WTC11 (cell line): ENCODE results near the gene TBRG1. TPM values are rescaled to one million over a fixed set of nuclear protein-coding genes. Genes with fewer than 3 reads are reported as not detected.

ENCODE experiments used
- ATAC-seq: fragments of 200-7000 bp; cut with Tn5 transposase; 2 replicates; pipeline ENCODE4 v1.10.0; 2021; ENCODE audit warnings: mild to moderate bottlenecking, moderate library complexity
- CTCF ChIA-PET: fragments of 300-600 bp; sonication (Branson Sonifier 250); formaldehyde crosslinking; loops from one replicate; lab custom pipeline; 2021; ENCODE audit warnings: antibody characterized with exemption; lab: Charles Lee
- POLR2A ChIA-PET: fragments of 350-600 bp; sonication (Branson Sonifier 250); formaldehyde crosslinking; loops from one replicate; lab custom pipeline; 2021; ENCODE audit warnings: antibody characterized with exemption; lab: Charles Lee
- DNase-seq: peaks from one replicate; pipeline ENCODE4 v3.0.0; 2021; ENCODE audit warnings: low spot score
- H3K27ac Mint-ChIP-seq: 2 replicates; pipeline ENCODE4 v1.8.0; 2021; ENCODE audit warnings: mixed read lengths
- H3K27me3 Mint-ChIP-seq: 2 replicates; pipeline ENCODE4 v1.8.0; 2021; ENCODE audit warnings: low read depth, mild to moderate bottlenecking, moderate library complexity, mixed read lengths
- H3K36me3 Mint-ChIP-seq: 2 replicates; pipeline ENCODE4 v1.8.0; 2021; ENCODE audit warnings: mixed read lengths
- H3K4me1 Mint-ChIP-seq: 2 replicates; pipeline ENCODE4 v1.8.0; 2022; ENCODE audit warnings: mixed read lengths
- H3K4me3 Mint-ChIP-seq: 2 replicates; pipeline ENCODE4 v1.8.0; 2021; ENCODE audit warnings: mild to moderate bottlenecking, moderate library complexity, mixed read lengths
- H3K9me3 Mint-ChIP-seq: 2 replicates; pipeline ENCODE4 v1.8.0; 2021; ENCODE audit warnings: mixed read lengths
- ATF1 ChIP-seq: sonication (generic); formaldehyde crosslinking; IDR thresholded peaks from 2 replicates; pipeline ENCODE4 v1.8.1; 2023; ENCODE audit warnings: mild to moderate bottlenecking, moderate library complexity, missing genetic modification reagents
- CREM ChIP-seq: sonication (generic); formaldehyde crosslinking; IDR thresholded peaks from 2 replicates; pipeline ENCODE4 v1.8.1; 2022; ENCODE audit warnings: mild to moderate bottlenecking, missing genetic modification reagents, moderate library complexity
- EMX1 ChIP-seq: fragments of 250-450 bp; sonication (Bioruptor Pico); IDR thresholded peaks from 2 replicates; pipeline ENCODE4 v1.8.0; 2021; ENCODE audit warnings: mild to moderate bottlenecking
- FOXP1 ChIP-seq: sonication (generic); formaldehyde crosslinking; IDR thresholded peaks from 2 replicates; pipeline ENCODE4 v1.8.0; 2022; ENCODE audit warnings: missing genetic modification reagents, mild to moderate bottlenecking, moderate library complexity, borderline replicate concordance
- HMGA2 ChIP-seq: fragments of 250-450 bp; sonication (Bioruptor Pico); IDR thresholded peaks from 2 replicates; pipeline ENCODE4 v1.4.0; 2021; ENCODE audit warnings: mild to moderate bottlenecking, moderate library complexity
- SMAD3 ChIP-seq: sonication (generic); formaldehyde crosslinking; IDR thresholded peaks from 2 replicates; pipeline ENCODE4 v1.8.0; 2022; ENCODE audit warnings: missing genetic modification reagents, mild to moderate bottlenecking, borderline replicate concordance
- ZNF671 ChIP-seq: fragments of 250-450 bp; sonication (Bioruptor Pico); IDR thresholded peaks from 2 replicates; pipeline ENCODE4 v1.8.0; 2021; ENCODE audit warnings: mild to moderate bottlenecking
- total RNA-seq: library from RNA; stranded (reverse); gene quantifications from 3 replicates; pipeline ENCODE4 v1.2.3, GENCODE V29; 2021
- TF ChIP-seq, protein P1 (sequence below): sonication (generic); formaldehyde crosslinking; conservative IDR thresholded peaks from 2 replicates; pipeline ENCODE4 v1.8.1; 2023; ENCODE audit warnings: mild to moderate bottlenecking, low read depth, missing genetic modification reagents, moderate library complexity
- TF ChIP-seq, protein P2 (sequence below): sonication (generic); formaldehyde crosslinking; IDR thresholded peaks from 2 replicates; pipeline ENCODE4 v1.8.0; 2022; ENCODE audit warnings: mild to moderate bottlenecking, missing genetic modification reagents
- TF ChIP-seq, protein P3 (sequence below): sonication (generic); formaldehyde crosslinking; IDR thresholded peaks from 2 replicates; pipeline ENCODE4 v1.8.1; 2022; ENCODE audit warnings: low read depth, missing genetic modification reagents, borderline replicate concordance
- TF ChIP-seq, protein P4 (sequence below): sonication (generic); formaldehyde crosslinking; IDR thresholded peaks from 2 replicates; pipeline ENCODE4 v1.8.1; 2022; ENCODE audit warnings: mild to moderate bottlenecking, moderate library complexity, missing genetic modification reagents
- TF ChIP-seq, protein P5 (sequence below): fragments of 250-450 bp; sonication (Bioruptor Pico); IDR thresholded peaks from 2 replicates; pipeline ENCODE4 v1.9.0; 2021; ENCODE audit warnings: mild to moderate bottlenecking
- TF ChIP-seq, protein P6 (sequence below): sonication (generic); formaldehyde crosslinking; IDR thresholded peaks from 2 replicates; pipeline ENCODE4 v1.8.1; 2023; ENCODE audit warnings: mild to moderate bottlenecking, moderate library complexity, missing genetic modification reagents
- TF ChIP-seq, protein P7 (sequence below): sonication (generic); formaldehyde crosslinking; IDR thresholded peaks from 2 replicates; pipeline ENCODE4 v1.8.1; 2022; ENCODE audit warnings: mild to moderate bottlenecking, missing genetic modification reagents, moderate library complexity, borderline replicate concordance

TBRG1 gene
- total RNA-seq, 1 experiment from 2014 or later: 30.0 TPM

DNA sequence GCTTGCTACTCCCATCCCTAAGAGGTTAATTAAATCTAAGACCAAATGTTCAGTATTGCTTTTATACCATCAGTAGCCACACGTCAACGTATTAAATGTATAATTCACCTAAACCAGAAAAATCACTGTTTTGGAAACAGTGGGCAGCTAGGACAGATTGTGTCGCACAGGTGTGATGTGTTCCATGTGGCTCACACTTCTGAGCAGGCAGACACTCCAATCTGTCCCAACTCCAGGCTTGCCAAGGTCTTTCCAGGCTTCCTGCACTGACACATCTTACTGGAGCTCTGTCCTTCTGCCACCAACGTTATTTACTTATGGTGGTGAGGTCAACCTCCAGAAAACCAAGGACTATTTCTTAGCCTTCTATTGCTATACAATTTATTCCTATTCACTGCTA is 39.4 kb downstream of the TBRG1 start (continued):
- TF ChIP-seq, protein P1, sequence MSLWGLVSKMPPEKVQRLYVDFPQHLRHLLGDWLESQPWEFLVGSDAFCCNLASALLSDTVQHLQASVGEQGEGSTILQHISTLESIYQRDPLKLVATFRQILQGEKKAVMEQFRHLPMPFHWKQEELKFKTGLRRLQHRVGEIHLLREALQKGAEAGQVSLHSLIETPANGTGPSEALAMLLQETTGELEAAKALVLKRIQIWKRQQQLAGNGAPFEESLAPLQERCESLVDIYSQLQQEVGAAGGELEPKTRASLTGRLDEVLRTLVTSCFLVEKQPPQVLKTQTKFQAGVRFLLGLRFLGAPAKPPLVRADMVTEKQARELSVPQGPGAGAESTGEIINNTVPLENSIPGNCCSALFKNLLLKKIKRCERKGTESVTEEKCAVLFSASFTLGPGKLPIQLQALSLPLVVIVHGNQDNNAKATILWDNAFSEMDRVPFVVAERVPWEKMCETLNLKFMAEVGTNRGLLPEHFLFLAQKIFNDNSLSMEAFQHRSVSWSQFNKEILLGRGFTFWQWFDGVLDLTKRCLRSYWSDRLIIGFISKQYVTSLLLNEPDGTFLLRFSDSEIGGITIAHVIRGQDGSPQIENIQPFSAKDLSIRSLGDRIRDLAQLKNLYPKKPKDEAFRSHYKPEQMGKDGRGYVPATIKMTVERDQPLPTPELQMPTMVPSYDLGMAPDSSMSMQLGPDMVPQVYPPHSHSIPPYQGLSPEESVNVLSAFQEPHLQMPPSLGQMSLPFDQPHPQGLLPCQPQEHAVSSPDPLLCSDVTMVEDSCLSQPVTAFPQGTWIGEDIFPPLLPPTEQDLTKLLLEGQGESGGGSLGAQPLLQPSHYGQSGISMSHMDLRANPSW (CRISPR knock-in tag): no peak
- no peak for TF ChIP-seq FOXP1 (CRISPR knock-in tag)

DNA sequence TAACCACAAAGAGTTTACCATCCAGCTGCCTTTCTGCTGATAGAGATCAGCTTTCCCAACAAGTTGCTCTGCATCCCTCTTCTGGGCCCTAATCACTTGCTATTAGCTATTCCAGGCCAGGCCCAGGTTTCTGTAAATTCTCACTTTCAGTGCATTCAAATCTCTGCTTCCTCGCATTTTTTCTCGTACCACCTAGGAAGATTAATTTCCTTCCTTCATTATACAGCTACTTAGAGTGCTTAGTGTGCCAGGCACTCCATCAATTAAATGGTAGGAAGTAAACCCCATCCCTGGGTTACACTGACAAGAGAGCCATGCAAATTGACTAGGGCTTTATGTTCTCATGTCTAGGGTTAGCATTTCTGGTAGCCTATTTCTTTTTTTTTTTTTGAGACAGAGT is 41.2 kb downstream of the TBRG1 start:
- Mint-ChIP-seq H3K4me3 (no peak overlapping the region), H3K9me3 (no peaks in the 10 kb centered on the region), H3K27ac (no peak overlapping the region), H3K27me3 (no peaks in the 10 kb centered on the region), H3K4me1 (no peaks in the 10 kb centered on the region), H3K36me3 (no peaks in the 10 kb centered on the region)
- TF ChIP-seq, protein P2, sequence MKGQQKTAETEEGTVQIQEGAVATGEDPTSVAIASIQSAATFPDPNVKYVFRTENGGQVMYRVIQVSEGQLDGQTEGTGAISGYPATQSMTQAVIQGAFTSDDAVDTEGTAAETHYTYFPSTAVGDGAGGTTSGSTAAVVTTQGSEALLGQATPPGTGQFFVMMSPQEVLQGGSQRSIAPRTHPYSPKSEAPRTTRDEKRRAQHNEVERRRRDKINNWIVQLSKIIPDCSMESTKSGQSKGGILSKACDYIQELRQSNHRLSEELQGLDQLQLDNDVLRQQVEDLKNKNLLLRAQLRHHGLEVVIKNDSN (CRISPR knock-in tag): no peak
- no peak for TF ChIP-seq ZNF671 (CRISPR knock-in tag)
- DNase-seq (no peak), ATAC-seq (no peak)
- ChIA-PET POLR2A (interaction anchor here (0.6 kb wide), 1 partner anchor 10 kb away, joined by 4 read pairs; the partner anchor contains the start of gene SPA17), CTCF (interaction anchor here (0.8 to 2.1 kb wide), 7 partner anchors 20 to 205 kb away, joined by 3 to 9 read pairs (median 3); partner anchors contain the start of gene ESAM)

DNA sequence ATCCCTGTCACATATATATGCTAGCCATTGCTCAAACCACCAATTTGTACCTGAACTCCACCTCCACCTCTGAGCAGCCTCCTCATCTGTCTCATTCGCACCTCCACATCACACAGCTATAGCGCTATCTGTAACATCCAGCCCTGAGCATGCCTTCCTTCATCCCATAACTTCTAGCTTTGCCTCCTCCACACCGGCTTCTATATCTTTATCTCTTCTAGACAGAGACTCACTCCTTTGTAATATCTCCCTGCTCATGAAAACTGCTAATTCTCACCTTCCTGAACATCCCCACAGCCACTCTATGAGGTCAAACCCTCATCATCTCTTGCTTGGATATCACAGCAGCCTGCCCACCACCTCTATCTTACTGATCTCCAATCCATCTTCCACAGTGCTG is 44.9 kb downstream of the TBRG1 start:
- DNase-seq: no peak
- no peak for ATAC-seq
- ChIA-PET POLR2A (no interaction called here), CTCF (interaction anchor here (1.4 kb wide), 1 partner anchor 95 kb away, joined by 3 read pairs; no protein-coding TSS in a partner anchor)
- H3K36me3 Mint-ChIP-seq: no peaks in the 10 kb centered on the region
- H3K27ac Mint-ChIP-seq: no peak overlapping the region
- no peaks in the 10 kb centered on the region for H3K9me3 Mint-ChIP-seq
- TF ChIP-seq, protein P3, sequence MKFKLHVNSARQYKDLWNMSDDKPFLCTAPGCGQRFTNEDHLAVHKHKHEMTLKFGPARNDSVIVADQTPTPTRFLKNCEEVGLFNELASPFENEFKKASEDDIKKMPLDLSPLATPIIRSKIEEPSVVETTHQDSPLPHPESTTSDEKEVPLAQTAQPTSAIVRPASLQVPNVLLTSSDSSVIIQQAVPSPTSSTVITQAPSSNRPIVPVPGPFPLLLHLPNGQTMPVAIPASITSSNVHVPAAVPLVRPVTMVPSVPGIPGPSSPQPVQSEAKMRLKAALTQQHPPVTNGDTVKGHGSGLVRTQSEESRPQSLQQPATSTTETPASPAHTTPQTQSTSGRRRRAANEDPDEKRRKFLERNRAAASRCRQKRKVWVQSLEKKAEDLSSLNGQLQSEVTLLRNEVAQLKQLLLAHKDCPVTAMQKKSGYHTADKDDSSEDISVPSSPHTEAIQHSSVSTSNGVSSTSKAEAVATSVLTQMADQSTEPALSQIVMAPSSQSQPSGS (CRISPR knock-in tag): no peak
- TF ChIP-seq, protein P4, sequence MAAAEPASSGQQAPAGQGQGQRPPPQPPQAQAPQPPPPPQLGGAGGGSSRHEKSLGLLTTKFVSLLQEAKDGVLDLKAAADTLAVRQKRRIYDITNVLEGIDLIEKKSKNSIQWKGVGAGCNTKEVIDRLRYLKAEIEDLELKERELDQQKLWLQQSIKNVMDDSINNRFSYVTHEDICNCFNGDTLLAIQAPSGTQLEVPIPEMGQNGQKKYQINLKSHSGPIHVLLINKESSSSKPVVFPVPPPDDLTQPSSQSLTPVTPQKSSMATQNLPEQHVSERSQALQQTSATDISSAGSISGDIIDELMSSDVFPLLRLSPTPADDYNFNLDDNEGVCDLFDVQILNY (CRISPR knock-in tag): no peak
- no peak for TF ChIP-seq SMAD3 (CRISPR knock-in tag)
- no peak for TF ChIP-seq EMX1
- no peak for TF ChIP-seq ATF1
- TF ChIP-seq CREM: no peak
- TF ChIP-seq, protein P5, sequence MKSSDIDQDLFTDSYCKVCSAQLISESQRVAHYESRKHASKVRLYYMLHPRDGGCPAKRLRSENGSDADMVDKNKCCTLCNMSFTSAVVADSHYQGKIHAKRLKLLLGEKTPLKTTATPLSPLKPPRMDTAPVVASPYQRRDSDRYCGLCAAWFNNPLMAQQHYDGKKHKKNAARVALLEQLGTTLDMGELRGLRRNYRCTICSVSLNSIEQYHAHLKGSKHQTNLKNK (CRISPR knock-in tag): no peak
- TF ChIP-seq, protein P6, sequence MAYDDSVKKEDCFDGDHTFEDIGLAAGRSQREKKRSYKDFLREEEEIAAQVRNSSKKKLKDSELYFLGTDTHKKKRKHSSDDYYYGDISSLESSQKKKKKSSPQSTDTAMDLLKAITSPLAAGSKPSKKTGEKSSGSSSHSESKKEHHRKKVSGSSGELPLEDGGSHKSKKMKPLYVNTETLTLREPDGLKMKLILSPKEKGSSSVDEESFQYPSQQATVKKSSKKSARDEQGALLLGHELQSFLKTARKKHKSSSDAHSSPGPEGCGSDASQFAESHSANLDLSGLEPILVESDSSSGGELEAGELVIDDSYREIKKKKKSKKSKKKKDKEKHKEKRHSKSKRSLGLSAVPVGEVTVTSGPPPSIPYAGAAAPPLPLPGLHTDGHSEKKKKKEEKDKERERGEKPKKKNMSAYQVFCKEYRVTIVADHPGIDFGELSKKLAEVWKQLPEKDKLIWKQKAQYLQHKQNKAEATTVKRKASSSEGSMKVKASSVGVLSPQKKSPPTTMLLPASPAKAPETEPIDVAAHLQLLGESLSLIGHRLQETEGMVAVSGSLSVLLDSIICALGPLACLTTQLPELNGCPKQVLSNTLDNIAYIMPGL (CRISPR knock-in tag): no peak
- TF ChIP-seq, protein P7, sequence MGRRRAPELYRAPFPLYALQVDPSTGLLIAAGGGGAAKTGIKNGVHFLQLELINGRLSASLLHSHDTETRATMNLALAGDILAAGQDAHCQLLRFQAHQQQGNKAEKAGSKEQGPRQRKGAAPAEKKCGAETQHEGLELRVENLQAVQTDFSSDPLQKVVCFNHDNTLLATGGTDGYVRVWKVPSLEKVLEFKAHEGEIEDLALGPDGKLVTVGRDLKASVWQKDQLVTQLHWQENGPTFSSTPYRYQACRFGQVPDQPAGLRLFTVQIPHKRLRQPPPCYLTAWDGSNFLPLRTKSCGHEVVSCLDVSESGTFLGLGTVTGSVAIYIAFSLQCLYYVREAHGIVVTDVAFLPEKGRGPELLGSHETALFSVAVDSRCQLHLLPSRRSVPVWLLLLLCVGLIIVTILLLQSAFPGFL (CRISPR knock-in tag): no peak
- no peak for TF ChIP-seq HMGA2 (CRISPR knock-in tag)
- TF ChIP-seq, all 79 proteins: peak for 0
- H3K4me1 Mint-ChIP-seq: peaks cover 3% of the 10 kb centered on the region
- H3K4me3 Mint-ChIP-seq: no peak overlapping the region
- H3K27me3 Mint-ChIP-seq: no peaks in the 10 kb centered on the region; the same call in 1 of the 2 replicates
